Measurements from ENCODE around the gene ASTN2.

The ASTN2 gene

GRCh38 chr9:117359910-117360309 lies 54.9 kb downstream of the ASTN2 start:
- Histone ChIP-seq H3K27me3 (replicated peaks; ENCODE audit: insufficient read depth, low read length) (no peaks in the 10 kb centered on the region), H2AFZ (ENCODE audit: low read length) (no peak overlapping the region), H3K79me2 (ENCODE audit: low read length) (no peaks in the 10 kb centered on the region), H3K9ac (ENCODE audit: low read length) (no peak overlapping the region), H3K4me3 (ENCODE audit: low read length) (no peak overlapping the region), H3K4me2 (ENCODE audit: low read depth, low read length) (no peak overlapping the region), H3K9me2 (replicated peaks; ENCODE audit: insufficient read depth, low read length) (no peaks in the 10 kb centered on the region), H3K4me1 (ENCODE audit: low read length) (no peaks in the 10 kb centered on the region), H3K36me3 (replicated peaks; ENCODE audit: insufficient read depth, low read length) (no peaks in the 10 kb centered on the region), H3K9me3 (replicated peaks; ENCODE audit: insufficient read depth, low read length) (no peaks in the 10 kb centered on the region), H4K20me1 (ENCODE audit: insufficient read depth, low read length) (no peaks in the 10 kb centered on the region), H3F3A (ENCODE audit: insufficient read depth, low read length) (no peaks in the 10 kb centered on the region), H3K27ac (ENCODE audit: low read length) (no peak overlapping the region)
- no peak for DNase-seq
- TF ChIP-seq CTCF (IDR thresholded peaks at IDR 0.05; ENCODE audit: low read length) (no peak), EZH2 (optimal IDR thresholded peaks at IDR 0.05; ENCODE audit: low read depth, low read length) (no peak), EZH2phosphoT487 (IDR thresholded peaks at IDR 0.05; ENCODE audit: low read length) (no peak)

GRCh38 chr9:117355542-117355941 lies 59.3 kb downstream of the ASTN2 start:
- Histone ChIP-seq H3K27ac (ENCODE audit: low read length) (no peak overlapping the region), H3K79me2 (ENCODE audit: low read length) (no peaks in the 10 kb centered on the region), H3K9me2 (replicated peaks; ENCODE audit: insufficient read depth, low read length) (no peaks in the 10 kb centered on the region), H3K4me2 (ENCODE audit: low read depth, low read length) (no peak overlapping the region), H3K9ac (ENCODE audit: low read length) (no peak overlapping the region), H3K4me3 (ENCODE audit: low read length) (no peak overlapping the region), H3K36me3 (replicated peaks; ENCODE audit: insufficient read depth, low read length) (no peaks in the 10 kb centered on the region), H3K4me1 (ENCODE audit: low read length) (no peaks in the 10 kb centered on the region), H3F3A (ENCODE audit: insufficient read depth, low read length) (no peaks in the 10 kb centered on the region), H2AFZ (ENCODE audit: low read length) (no peak overlapping the region), H3K9me3 (replicated peaks; ENCODE audit: insufficient read depth, low read length) (no peaks in the 10 kb centered on the region), H4K20me1 (ENCODE audit: insufficient read depth, low read length) (no peaks in the 10 kb centered on the region), H3K27me3 (replicated peaks; ENCODE audit: insufficient read depth, low read length) (no peaks in the 10 kb centered on the region)
- no peak for TF ChIP-seq EZH2phosphoT487 (IDR thresholded peaks at IDR 0.05; ENCODE audit: low read length)
- TF ChIP-seq EZH2 (optimal IDR thresholded peaks at IDR 0.05; ENCODE audit: low read depth, low read length), result no peak
- no peak for TF ChIP-seq CTCF (IDR thresholded peaks at IDR 0.05; ENCODE audit: low read length)
- DNase-seq, result no peak

GRCh38 chr9:117354997-117355396 lies 59.9 kb downstream of the ASTN2 start:
- no peaks in the 10 kb centered on the region for H3K4me1 ChIP-seq (ENCODE audit: low read length)
- no peaks in the 10 kb centered on the region for H3F3A ChIP-seq (ENCODE audit: insufficient read depth, low read length)
- no peak overlapping the region for H3K9ac ChIP-seq (ENCODE audit: low read length)
- TF ChIP-seq EZH2 (optimal IDR thresholded peaks at IDR 0.05; ENCODE audit: low read depth, low read length) (no peak), CTCF (IDR thresholded peaks at IDR 0.05; ENCODE audit: low read length) (no peak), EZH2phosphoT487 (IDR thresholded peaks at IDR 0.05; ENCODE audit: low read length) (no peak)
- H4K20me1 ChIP-seq (ENCODE audit: insufficient read depth, low read length), result no peaks in the 10 kb centered on the region
- no peaks in the 10 kb centered on the region for H3K9me2 ChIP-seq (replicated peaks; ENCODE audit: insufficient read depth, low read length)
- no peak overlapping the region for H3K4me3 ChIP-seq (ENCODE audit: low read length)
- H3K9me3 ChIP-seq (replicated peaks; ENCODE audit: insufficient read depth, low read length), result no peaks in the 10 kb centered on the region
- no peak overlapping the region for H3K4me2 ChIP-seq (ENCODE audit: low read depth, low read length)
- no peaks in the 10 kb centered on the region for H3K79me2 ChIP-seq (ENCODE audit: low read length)
- no peak overlapping the region for H3K27ac ChIP-seq (ENCODE audit: low read length)
- H3K27me3 ChIP-seq (replicated peaks; ENCODE audit: insufficient read depth, low read length), result no peaks in the 10 kb centered on the region
- H2AFZ ChIP-seq (ENCODE audit: low read length), result no peak overlapping the region
- DNase-seq, result no peak
- no peaks in the 10 kb centered on the region for H3K36me3 ChIP-seq (replicated peaks; ENCODE audit: insufficient read depth, low read length)

Data from MM.1S (cell line).